IMR-90 (cell line): Measurements from ENCODE around the gene SELP. TPM values are rescaled to one million over a fixed set of nuclear protein-coding genes. Genes with fewer than 3 reads are reported as not detected.

Experiments used
- ATAC-seq: fragments of 200-7000 bp; cut with Tn5 transposase; 2 replicates; pipeline ENCODE4 v1.9.1; 2020; ENCODE audit warnings: low read depth, mild to moderate bottlenecking, moderate library complexity
- BruUV-seq: library from RNA; stranded (reverse); fragments of 400-500 nt; replicated peaks from 2 replicates; lab custom pipeline; 2021; lab: Mats Ljungman, UMichigan
- CTCF ChIA-PET: fragments of 300-600 bp; formaldehyde crosslinking; extraction: SDS; loops from one replicate; lab custom pipeline; 2021; ENCODE audit warnings: antibody characterized with exemption; lab: Yijun Ruan, JAX
- POLR2A ChIA-PET: fragments of 300-600 bp; sonication (Branson Sonifier 250); formaldehyde crosslinking; loops from one replicate; lab custom pipeline; 2022; ENCODE audit warnings: antibody characterized with exemption; ENCODE audit not compliant: unreplicated experiment; lab: Charles Lee
- DNase-seq: peaks from one replicate; pipeline ENCODE4 v3.0.0; 2013
- H2AFZ ChIP-seq: replicated peaks from 2 replicates; pipeline ENCODE3; 2013; ENCODE audit warnings: low read length, mild to moderate bottlenecking; ENCODE audit not compliant: poor library complexity
- H2AK5ac ChIP-seq: 2 replicates; pipeline ENCODE4 v1.6.1; 2013; ENCODE audit warnings: low read depth, low read length, inconsistent platforms
- H2AK9ac ChIP-seq: replicated peaks from 2 replicates; pipeline ENCODE3; 2013; ENCODE audit warnings: mild to moderate bottlenecking, low read depth, low read length, moderate library complexity; ENCODE audit not compliant: poor library complexity
- H2BK120ac ChIP-seq: 2 replicates; pipeline ENCODE4 v1.6.1; 2013; ENCODE audit warnings: low read depth, low read length, inconsistent platforms
- H2BK15ac ChIP-seq: 3 replicates; pipeline ENCODE4 v1.6.1; 2013; ENCODE audit warnings: low read depth, low read length, inconsistent platforms
- H2BK20ac ChIP-seq: 2 replicates; pipeline ENCODE4 v1.6.1; 2013; ENCODE audit warnings: low read depth, mild to moderate bottlenecking, inconsistent platforms, low read length, moderate library complexity
- H2BK5ac ChIP-seq: 2 replicates; pipeline ENCODE4 v1.6.1; 2013; ENCODE audit warnings: mild to moderate bottlenecking, low read depth, low read length, inconsistent platforms; ENCODE audit not compliant: poor library complexity, severe bottlenecking
- H3K14ac ChIP-seq: replicated peaks from 2 replicates; pipeline ENCODE4 v1.6.1; 2013; ENCODE audit warnings: low read depth, low read length, inconsistent platforms
- H3K18ac ChIP-seq: 2 replicates; pipeline ENCODE4 v1.6.1; 2013; ENCODE audit warnings: low read depth, low read length, control low read depth
- H3K23ac ChIP-seq: 2 replicates; pipeline ENCODE4 v1.6.1; 2013; ENCODE audit warnings: low read depth, low read length, inconsistent platforms
- H3K27ac ChIP-seq: 2 replicates; pipeline ENCODE4 v1.5.1; 2013; ENCODE audit warnings: mild to moderate bottlenecking, control low read depth, low read length; ENCODE audit not compliant: insufficient read depth
- H3K27me3 ChIP-seq: 2 replicates; pipeline ENCODE4 v1.6.1; 2013; ENCODE audit warnings: low read length; ENCODE audit not compliant: control insufficient read depth, insufficient read depth
- H3K36me3 ChIP-seq: 2 replicates; pipeline ENCODE4 v1.6.1; 2013; ENCODE audit warnings: low read length, mixed read lengths; ENCODE audit not compliant: control insufficient read depth, insufficient read depth
- H3K4ac ChIP-seq: 2 replicates; pipeline ENCODE4 v1.6.1; 2013; ENCODE audit warnings: low read depth, low read length, inconsistent platforms
- H3K4me1 ChIP-seq: 2 replicates; pipeline ENCODE4 v1.6.1; 2013; ENCODE audit warnings: low read length, mixed read lengths; ENCODE audit not compliant: control insufficient read depth, insufficient read depth
- H3K4me2 ChIP-seq: 2 replicates; pipeline ENCODE4 v1.6.1; 2013; ENCODE audit warnings: low read depth, mild to moderate bottlenecking, control low read depth, low read length, moderate library complexity
- H3K4me3 ChIP-seq: 2 replicates; pipeline ENCODE4 v1.5.1; 2013; ENCODE audit warnings: low read depth, mild to moderate bottlenecking, control low read depth, low read length, moderate library complexity; ENCODE audit not compliant: insufficient read depth
- H3K56ac ChIP-seq: 2 replicates; pipeline ENCODE4 v1.6.1; 2013; ENCODE audit warnings: low read length, inconsistent platforms; ENCODE audit not compliant: insufficient read depth; ENCODE audit errors: extremely low read depth
- H3K79me1 ChIP-seq, 2 experiments: 2 replicates each; pipeline ENCODE4 v1.6.1; 2013; ENCODE audit warnings: low read length in 2 of 2, inconsistent platforms in 1 of 2, low read depth in 1 of 2
- H3K9ac ChIP-seq: 2 replicates; pipeline ENCODE4 v1.6.1; 2013; ENCODE audit warnings: low read depth, low read length, control low read depth
- H3K9me1 ChIP-seq: 2 replicates; pipeline ENCODE4 v1.6.1; 2013; ENCODE audit warnings: low read length, inconsistent platforms; ENCODE audit not compliant: insufficient read depth
- H3K9me3 ChIP-seq: 2 replicates; pipeline ENCODE4 v1.6.1; 2013; ENCODE audit warnings: low read length; ENCODE audit not compliant: control insufficient read depth, insufficient read depth
- H4K20me1 ChIP-seq: 2 replicates; pipeline ENCODE4 v1.6.1; 2013; ENCODE audit warnings: low read length, inconsistent platforms; ENCODE audit not compliant: insufficient read depth
- H4K5ac ChIP-seq: 2 replicates; pipeline ENCODE4 v1.6.1; 2013; ENCODE audit warnings: mild to moderate bottlenecking, low read depth, low read length, control low read depth
- H4K8ac ChIP-seq, 2 experiments: 2 replicates each; pipeline ENCODE4 v1.6.1; 2013; ENCODE audit warnings: low read depth in 2 of 2, low read length in 2 of 2, control low read depth in 1 of 2, inconsistent platforms in 1 of 2
- H4K91ac ChIP-seq: 2 replicates; pipeline ENCODE4 v1.6.1; 2013; ENCODE audit warnings: low read depth, low read length, inconsistent platforms; ENCODE audit not compliant: insufficient read depth
- BHLHE40 ChIP-seq: fragments of 150-350 bp; IDR thresholded peaks from 2 replicates; pipeline ENCODE4 v1.6.1; 2016; ENCODE audit warnings: mild to moderate bottlenecking, low read depth, low read length
- CEBPB ChIP-seq: IDR thresholded peaks from 2 replicates; pipeline ENCODE4 v1.6.1; 2012; ENCODE audit warnings: low read depth, low read length, improper control_type of control experiment
- CHD1 ChIP-seq: IDR thresholded peaks from 2 replicates; pipeline ENCODE4 v1.6.1; 2012; ENCODE audit warnings: low read depth, low read length, improper control_type of control experiment
- FOS ChIP-seq: fragments of 150-350 bp; IDR thresholded peaks from 2 replicates; pipeline ENCODE4 v1.6.1; 2016; ENCODE audit warnings: low read depth, low read length
- MAFK ChIP-seq: IDR thresholded peaks from 2 replicates; pipeline ENCODE4 v1.6.1; 2012; ENCODE audit warnings: low read depth, low read length, improper control_type of control experiment
- MAZ ChIP-seq: IDR thresholded peaks from 2 replicates; pipeline ENCODE4 v1.6.1; 2012; ENCODE audit warnings: low read depth, mild to moderate bottlenecking, low read length, improper control_type of control experiment, moderate library complexity, borderline replicate concordance
- MXI1 ChIP-seq: IDR thresholded peaks from 2 replicates; pipeline ENCODE4 v1.6.1; 2012; ENCODE audit warnings: low read depth, mild to moderate bottlenecking, low read length, moderate library complexity, borderline replicate concordance
- NFE2L2 ChIP-seq: fragments of 150-350 bp; IDR thresholded peaks from 2 replicates; pipeline ENCODE4 v1.6.1; 2016; ENCODE audit warnings: low read depth, mild to moderate bottlenecking, low read length
- POLR2A ChIP-seq: IDR thresholded peaks from 2 replicates; pipeline ENCODE4 v1.6.1; 2012; ENCODE audit warnings: mild to moderate bottlenecking, low read depth, low read length
- RAD21 ChIP-seq: IDR thresholded peaks from 2 replicates; pipeline ENCODE4 v1.6.1; 2012; ENCODE audit warnings: low read length, improper control_type of control experiment
- RCOR1 ChIP-seq: IDR thresholded peaks from 2 replicates; pipeline ENCODE4 v1.6.1; 2012; ENCODE audit warnings: mild to moderate bottlenecking, low read length, improper control_type of control experiment; ENCODE audit not compliant: insufficient replicate concordance
- RFX5 ChIP-seq: IDR thresholded peaks from 2 replicates; pipeline ENCODE4 v1.8.0; 2012; ENCODE audit warnings: low read depth, mild to moderate bottlenecking, low read length, moderate library complexity
- SMC3 ChIP-seq: fragments of 150-350 bp; IDR thresholded peaks from 2 replicates; pipeline ENCODE4 v1.6.1; 2016; ENCODE audit warnings: low read depth, mild to moderate bottlenecking, antibody characterized with exemption, low read length, moderate library complexity
- USF2 ChIP-seq: fragments of 150-350 bp; IDR thresholded peaks from 2 replicates; pipeline ENCODE4 v1.6.1; 2017; ENCODE audit warnings: mild to moderate bottlenecking, antibody characterized with exemption, low read length, low read depth
- WGBS, 2 experiments: methylation state at CpG; one replicate each; pipeline versions ENCODE4 v1.1.5 to v1.1.7; 2013; ENCODE audit warnings: missing lambda C conversion rate in 2 of 2; ENCODE audit not compliant: insufficient read length in 1 of 2; ENCODE audit errors: extremely low coverage in 2 of 2; 5-methylcytosine and 5-hydroxymethylcytosine counted together
- dilution Hi-C: fragments of 300-500 bp; cut with HindIII; formaldehyde crosslinking; loops from one replicate; pipeline ENCODE4 v1.14.3; 2018; ENCODE audit warnings: low sequenced_read_pairs; ENCODE audit not compliant: unreplicated experiment
- in situ Hi-C: fragments of 300-500 bp; cut with MboI; formaldehyde crosslinking; loops from 3 replicates; pipeline ENCODE4 v1.14.3; 2019; ENCODE audit warnings: low sequenced_read_pairs, inconsistent platforms, mixed read lengths
- intact Hi-C: fragments of 100-400 bp; cut with micrococcal nuclease; formaldehyde crosslinking; loops from 2 replicates; pipeline ENCODE4 v1.10.0; 2022
- polyA plus RNA-seq, 3 experiments: library from polyadenylated mRNA; depleted of rRNA; stranded (reverse); fragments of >200 nt; gene quantifications; 2 replicates each; pipeline ENCODE4 v1.2.3, GENCODE V29; 2012; ENCODE audit warnings: low replicate concordance in 1 of 3
- total RNA-seq: library from RNA; depleted of rRNA; stranded (reverse); fragments of >200 nt; gene quantifications from 2 replicates; pipeline ENCODE4 v1.2.3, GENCODE V29; 2012
- TF ChIP-seq, protein P1 (sequence below): fragments of 150-350 bp; IDR thresholded peaks from 2 replicates; pipeline ENCODE4 v1.6.1; 2016; ENCODE audit warnings: low read depth, mild to moderate bottlenecking, low read length, moderate library complexity, borderline replicate concordance
- TF ChIP-seq, protein P2 (sequence below): conservative IDR thresholded peaks from 2 replicates; pipeline ENCODE4 v1.5.1; 2012; ENCODE audit warnings: mild to moderate bottlenecking, low read depth, low read length, improper control_type of control experiment

SELP gene
- total and polyA plus RNA-seq, 2 of the 4 experiments (the other 2 are of a cell fraction) = not detected

DNA sequence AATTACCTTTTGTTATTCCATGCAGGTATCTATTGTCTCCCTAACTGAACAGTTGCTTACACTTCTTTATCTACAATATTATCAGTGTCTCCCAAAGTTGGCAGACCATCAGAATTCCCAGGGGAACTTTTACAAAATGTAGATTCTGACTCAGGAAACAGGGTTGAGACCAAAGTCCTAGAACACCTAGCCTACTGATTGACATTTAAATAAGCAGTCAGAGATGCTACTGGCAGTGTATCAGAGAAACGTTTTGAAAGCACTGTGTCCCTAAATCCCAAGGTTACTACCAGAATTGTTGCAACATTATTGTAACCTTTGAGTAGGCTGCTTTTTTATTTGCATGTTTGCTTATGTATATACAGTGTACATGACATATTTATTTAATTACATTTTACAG, 41.8 kb downstream of the SELP start:
- Histone ChIP-seq H3K14ac (no peak overlapping the region), H2AK9ac (no peak overlapping the region), H4K91ac (no peak overlapping the region), H4K5ac (no peak overlapping the region), H4K20me1 (no peaks in the 10 kb centered on the region), H3K4ac (no peak overlapping the region), H3K18ac (no peak overlapping the region), H3K27ac (no peak overlapping the region), H4K8ac (no peak overlapping the region), H2BK20ac (no peak overlapping the region), H3K4me1 (no peaks in the 10 kb centered on the region), H3K4me2 (no peak overlapping the region), H3K4me3 (no peak overlapping the region), H2AFZ (no peak overlapping the region), H3K27me3 (peaks cover 3% of the 10 kb centered on the region; the same call in 1 of the 2 replicates), H2BK120ac (no peak overlapping the region), H3K9me3 (no peaks in the 10 kb centered on the region), H2AK5ac (no peak overlapping the region), H3K9ac (no peak overlapping the region), H3K36me3 (no peaks in the 10 kb centered on the region), H3K56ac (no peak overlapping the region), H3K23ac (no peak overlapping the region), H3K9me1 (no peaks in the 10 kb centered on the region), H2BK5ac (no peak overlapping the region), H2BK15ac (no peak overlapping the region), H3K79me1 (no peaks in the 10 kb centered on the region)
- DNase-seq = no peak
- no peak for TF ChIP-seq BHLHE40
- no peak for TF ChIP-seq MAZ
- no peak for TF ChIP-seq MAFK
- TF ChIP-seq RFX5 = no peak
- TF ChIP-seq, protein P1, sequence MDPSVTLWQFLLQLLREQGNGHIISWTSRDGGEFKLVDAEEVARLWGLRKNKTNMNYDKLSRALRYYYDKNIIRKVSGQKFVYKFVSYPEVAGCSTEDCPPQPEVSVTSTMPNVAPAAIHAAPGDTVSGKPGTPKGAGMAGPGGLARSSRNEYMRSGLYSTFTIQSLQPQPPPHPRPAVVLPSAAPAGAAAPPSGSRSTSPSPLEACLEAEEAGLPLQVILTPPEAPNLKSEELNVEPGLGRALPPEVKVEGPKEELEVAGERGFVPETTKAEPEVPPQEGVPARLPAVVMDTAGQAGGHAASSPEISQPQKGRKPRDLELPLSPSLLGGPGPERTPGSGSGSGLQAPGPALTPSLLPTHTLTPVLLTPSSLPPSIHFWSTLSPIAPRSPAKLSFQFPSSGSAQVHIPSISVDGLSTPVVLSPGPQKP = no peak
- TF ChIP-seq RCOR1 = no peak
- no peak for TF ChIP-seq USF2
- TF ChIP-seq, protein P2, sequence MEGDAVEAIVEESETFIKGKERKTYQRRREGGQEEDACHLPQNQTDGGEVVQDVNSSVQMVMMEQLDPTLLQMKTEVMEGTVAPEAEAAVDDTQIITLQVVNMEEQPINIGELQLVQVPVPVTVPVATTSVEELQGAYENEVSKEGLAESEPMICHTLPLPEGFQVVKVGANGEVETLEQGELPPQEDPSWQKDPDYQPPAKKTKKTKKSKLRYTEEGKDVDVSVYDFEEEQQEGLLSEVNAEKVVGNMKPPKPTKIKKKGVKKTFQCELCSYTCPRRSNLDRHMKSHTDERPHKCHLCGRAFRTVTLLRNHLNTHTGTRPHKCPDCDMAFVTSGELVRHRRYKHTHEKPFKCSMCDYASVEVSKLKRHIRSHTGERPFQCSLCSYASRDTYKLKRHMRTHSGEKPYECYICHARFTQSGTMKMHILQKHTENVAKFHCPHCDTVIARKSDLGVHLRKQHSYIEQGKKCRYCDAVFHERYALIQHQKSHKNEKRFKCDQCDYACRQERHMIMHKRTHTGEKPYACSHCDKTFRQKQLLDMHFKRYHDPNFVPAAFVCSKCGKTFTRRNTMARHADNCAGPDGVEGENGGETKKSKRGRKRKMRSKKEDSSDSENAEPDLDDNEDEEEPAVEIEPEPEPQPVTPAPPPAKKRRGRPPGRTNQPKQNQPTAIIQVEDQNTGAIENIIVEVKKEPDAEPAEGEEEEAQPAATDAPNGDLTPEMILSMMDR = no peak
- no peak for TF ChIP-seq CHD1
- TF ChIP-seq SMC3 = no peak
- TF ChIP-seq MXI1 = no peak
- TF ChIP-seq CEBPB = no peak
- TF ChIP-seq POLR2A = no peak
- TF ChIP-seq FOS = no peak
- no peak for TF ChIP-seq NFE2L2
- no peak for TF ChIP-seq RAD21
- ChIA-PET CTCF (no interaction called here), POLR2A (no interaction called here)
- in situ Hi-C loops (no loop called here), intact Hi-C loops (no loop called here), dilution Hi-C loops (no loop called here)
- no CpG with 5 or more reads among the region's 1 CpG for WGBS, 2 experiments
- no TSS peak for BruUV-seq
- no peak for ATAC-seq
